ENCODE results near the gene SIPA1L3. TPM values are rescaled to one million over a fixed set of nuclear protein-coding genes. Genes with fewer than 3 reads are reported as not detected.

SIPA1L3 gene
- total and polyA plus RNA-seq, 11 donors: 4.7 to 22.9 (median 8.8) TPM

DNA sequence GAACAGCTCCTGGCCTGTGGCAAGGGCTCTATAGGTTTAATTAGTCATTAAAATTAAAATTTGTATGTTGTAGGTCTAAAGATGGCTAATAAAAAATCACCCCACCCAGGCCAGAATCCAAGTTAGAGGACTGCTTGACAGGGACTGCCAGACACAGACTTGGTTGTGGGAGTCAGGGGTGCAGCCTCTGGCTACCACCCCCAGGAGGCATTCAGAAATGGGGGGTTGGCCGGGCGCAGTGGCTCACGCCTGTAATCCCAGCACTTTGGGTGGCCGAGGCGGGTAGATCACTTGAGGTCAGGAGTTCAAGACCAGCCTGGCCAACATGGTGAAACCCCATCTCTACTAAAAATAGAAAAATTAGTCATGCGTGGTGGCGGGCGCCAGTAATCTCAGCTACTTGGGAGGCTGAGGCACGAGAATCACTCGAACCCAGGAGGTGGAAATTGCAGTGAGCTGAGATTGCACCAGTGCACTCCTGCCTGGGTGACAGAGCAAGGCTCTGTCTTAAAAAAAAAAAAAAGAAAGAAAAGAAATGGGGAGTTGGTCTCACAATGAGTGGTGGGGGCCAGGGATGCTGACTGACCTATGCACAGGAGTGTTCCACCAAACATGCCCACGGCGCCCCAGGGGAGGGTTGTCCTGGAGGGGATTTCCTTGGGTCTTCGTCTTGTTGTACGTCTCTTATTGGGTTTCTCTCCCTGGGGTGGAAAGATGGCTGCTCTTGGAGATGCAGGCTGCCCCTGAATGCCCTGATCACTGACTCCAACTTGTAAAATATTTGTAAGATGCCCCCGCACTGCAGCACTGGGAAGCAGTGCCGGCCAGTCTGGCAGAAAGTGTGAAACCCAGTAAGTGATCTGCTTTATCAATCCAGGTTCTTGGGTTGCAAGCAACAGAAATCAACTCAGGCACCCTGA lies 68.8 kb downstream of the SIPA1L3 start:
- 92 to 98% (median 95%) methylated on average over 16 of the region's 16 CpGs for WGBS, 4 donors
- intact Hi-C loops (cut with DNase I): no loop called here
- no peak for ATAC-seq

DNA sequence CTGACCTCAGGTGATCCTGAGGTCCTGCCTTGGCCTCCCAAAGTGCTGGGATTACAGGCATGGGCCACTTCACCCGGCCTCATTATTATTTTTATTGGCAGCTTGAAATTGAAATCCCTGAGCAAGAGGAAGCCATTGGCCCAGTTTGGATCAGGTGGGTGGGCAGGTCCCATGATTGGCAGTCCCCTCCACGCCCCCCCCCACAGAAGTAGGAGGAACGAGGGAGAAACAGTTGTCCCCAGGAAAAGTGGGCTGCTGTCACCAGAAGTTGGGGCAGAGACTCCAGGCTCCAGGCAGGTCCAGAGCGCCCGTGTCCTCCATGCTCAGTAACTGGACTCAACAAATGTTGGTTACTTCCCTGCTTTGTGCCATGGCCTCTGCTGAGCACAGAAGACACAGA lies 70.4 kb downstream of the SIPA1L3 start:
- intact Hi-C loops (cut with DNase I): no loop called here
- TF ChIP-seq, protein P1, sequence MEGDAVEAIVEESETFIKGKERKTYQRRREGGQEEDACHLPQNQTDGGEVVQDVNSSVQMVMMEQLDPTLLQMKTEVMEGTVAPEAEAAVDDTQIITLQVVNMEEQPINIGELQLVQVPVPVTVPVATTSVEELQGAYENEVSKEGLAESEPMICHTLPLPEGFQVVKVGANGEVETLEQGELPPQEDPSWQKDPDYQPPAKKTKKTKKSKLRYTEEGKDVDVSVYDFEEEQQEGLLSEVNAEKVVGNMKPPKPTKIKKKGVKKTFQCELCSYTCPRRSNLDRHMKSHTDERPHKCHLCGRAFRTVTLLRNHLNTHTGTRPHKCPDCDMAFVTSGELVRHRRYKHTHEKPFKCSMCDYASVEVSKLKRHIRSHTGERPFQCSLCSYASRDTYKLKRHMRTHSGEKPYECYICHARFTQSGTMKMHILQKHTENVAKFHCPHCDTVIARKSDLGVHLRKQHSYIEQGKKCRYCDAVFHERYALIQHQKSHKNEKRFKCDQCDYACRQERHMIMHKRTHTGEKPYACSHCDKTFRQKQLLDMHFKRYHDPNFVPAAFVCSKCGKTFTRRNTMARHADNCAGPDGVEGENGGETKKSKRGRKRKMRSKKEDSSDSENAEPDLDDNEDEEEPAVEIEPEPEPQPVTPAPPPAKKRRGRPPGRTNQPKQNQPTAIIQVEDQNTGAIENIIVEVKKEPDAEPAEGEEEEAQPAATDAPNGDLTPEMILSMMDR (IDR thresholded peaks at IDR 0.05): no peak
- no peak for TF ChIP-seq POLR2A (IDR thresholded peaks at IDR 0.05)

More for the DNA sequence above, 68.8 kb downstream of the SIPA1L3 start:
- Histone ChIP-seq H3K9me3 (peaks cover 0 to 12% (median 3%) of the 10 kb centered on the region in 12 donors), H3K27me3 (no peaks in the 10 kb centered on the region), H3K4me1 (peaks cover 0 to 8% (median 0%) of the 10 kb centered on the region in 12 donors), H3K4me3 (no peak overlapping the region), H3K27ac (no peak overlapping the region), H3K36me3 (no peaks in the 10 kb centered on the region)
- no peak for DNase-seq
- TF ChIP-seq, protein P1 (IDR thresholded peaks at IDR 0.05): no peak
- TF ChIP-seq POLR2A (IDR thresholded peaks at IDR 0.05): no peak

DNA sequence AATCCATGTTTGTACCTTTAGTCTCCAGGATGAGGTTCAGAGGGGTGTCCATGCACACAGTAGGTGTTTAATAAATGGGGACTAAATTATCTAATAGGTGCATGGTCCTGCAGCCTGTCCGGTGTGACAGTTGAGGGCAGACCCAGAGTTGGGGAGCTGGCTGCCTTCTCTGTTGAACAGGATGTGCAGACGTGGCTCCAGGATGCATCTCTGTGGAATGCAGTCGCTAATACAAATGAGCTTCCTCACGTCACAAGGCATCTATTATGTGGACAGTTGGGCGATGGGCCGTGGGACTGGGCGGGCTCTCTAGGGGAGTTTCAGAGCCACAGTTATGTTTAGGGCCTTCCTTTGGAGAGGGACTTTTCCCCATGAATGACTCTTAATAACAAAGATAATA lies 71.0 kb downstream of the SIPA1L3 start:
- intact Hi-C loops (cut with DNase I): no loop called here
- Histone ChIP-seq H3K9me3 (no peaks in the 10 kb centered on the region), H3K27me3 (no peaks in the 10 kb centered on the region), H3K27ac (peak overlapping the region in 1 of 12 donors; percentile 7), H3K4me1 (peaks cover 0 to 9% (median 0%) of the 10 kb centered on the region in 12 donors), H3K4me3 (no peak overlapping the region), H3K36me3 (no peaks in the 10 kb centered on the region)
- WGBS, 4 donors: 47 to 63% (median 58%) methylated on average over 7 of the region's 7 CpGs
- TF ChIP-seq, protein P1 (IDR thresholded peaks at IDR 0.05): no peak
- no peak for TF ChIP-seq POLR2A (IDR thresholded peaks at IDR 0.05)
- ATAC-seq: peak in 2 of 4 donors; percentile 24 to 81
- no peak for DNase-seq

More for the DNA sequence above, 70.4 kb downstream of the SIPA1L3 start:
- Histone ChIP-seq H3K9me3 (peaks cover 0 to 5% (median 0%) of the 10 kb centered on the region in 12 donors), H3K27ac (peak overlapping the region in 1 of 12 donors; percentile 7), H3K4me1 (peaks cover 0 to 9% (median 0%) of the 10 kb centered on the region in 12 donors), H3K36me3 (no peaks in the 10 kb centered on the region), H3K27me3 (no peaks in the 10 kb centered on the region), H3K4me3 (no peak overlapping the region)
- ATAC-seq (no peak), DNase-seq (no peak)
- WGBS, 4 donors: 73 to 88% (median 82%) methylated on average over 5 of the region's 5 CpGs

GRCh38 chr19:37979547-37980082 lies 72.6 kb downstream of the SIPA1L3 start:
- DNase-seq: no peak
- no peaks in the 10 kb centered on the region for H3K36me3 ChIP-seq
- ATAC-seq: no peak
- H3K4me1 ChIP-seq: peaks cover 0 to 9% (median 0%) of the 10 kb centered on the region in 12 donors
- TF ChIP-seq POLR2A (IDR thresholded peaks at IDR 0.05): no peak
- TF ChIP-seq, protein P1 (IDR thresholded peaks at IDR 0.05): no peak
- no peaks in the 10 kb centered on the region for H3K9me3 ChIP-seq
- H3K27ac ChIP-seq: no peak overlapping the region
- WGBS, 4 donors: 71 to 86% (median 79%) methylated on average over 12 to 13 of the region's 13 CpGs
- no peaks in the 10 kb centered on the region for H3K27me3 ChIP-seq
- intact Hi-C loops (cut with DNase I): no loop called here
- no peak overlapping the region for H3K4me3 ChIP-seq

Data from heart left ventricle (tissue), 16 donors.